CD4-positive, alpha-beta T cell (primary cell): ENCODE measurements around the gene CAPN2. TPM values are rescaled to one million over a fixed set of nuclear protein-coding genes. Genes with fewer than 3 reads are reported as not detected.

ENCODE experiments used
- ATAC-seq: fragments of 200-7000 bp; cut with Tn5 transposase; one replicate; pipeline ENCODE4 v1.10.0; 2022; ENCODE audit warnings: mild to moderate bottlenecking; ENCODE audit not compliant: poor library complexity
- CTCF ChIA-PET: fragments of 350-600 bp; sonication (Branson Sonifier 250); formaldehyde crosslinking; loops from one replicate; lab custom pipeline; 2021; ENCODE audit warnings: antibody characterized with exemption, inconsistent platforms; lab: Charles Lee
- POLR2A ChIA-PET: fragments of 350-600 bp; sonication (Branson Sonifier 250); formaldehyde crosslinking; loops from one replicate; lab custom pipeline; 2021; ENCODE audit warnings: antibody characterized with exemption, inconsistent platforms; lab: Charles Lee
- DNase-seq, 14 experiments: peaks; one replicate each; pipeline ENCODE4 v3.0.0-alpha.2; 2013 to 2020; ENCODE audit warnings: mixed read lengths in 2 of 14
- H3K27ac ChIP-seq, 2 donors: one replicate each; pipeline versions ENCODE4 v1.5.1 to v1.7.0; 2013; ENCODE audit warnings: low read length in 2 of 2, low read depth in 1 of 2, mild to moderate bottlenecking in 1 of 2
- H3K27me3 ChIP-seq, 2 experiments: 1 replicate in 1 of 2; 2 replicates in 1 of 2; pipeline versions ENCODE4 v1.6.1 to v1.7.0; 2013; ENCODE audit warnings: low read length in 2 of 2, control low read depth in 1 of 2, mild to moderate bottlenecking in 1 of 2, moderate library complexity in 1 of 2; ENCODE audit not compliant: insufficient read depth in 2 of 2, control insufficient read depth in 1 of 2
- H3K36me3 ChIP-seq: one replicate; pipeline ENCODE4 v1.6.1; 2013; ENCODE audit warnings: low read length, control low read depth; ENCODE audit not compliant: insufficient read depth
- H3K4me1 ChIP-seq: one replicate; pipeline ENCODE4 v1.6.1; 2013; ENCODE audit warnings: low read length, control low read depth; ENCODE audit not compliant: insufficient read depth
- H3K4me3 ChIP-seq: one replicate; pipeline ENCODE4 v1.5.1; 2013; ENCODE audit warnings: mild to moderate bottlenecking, low read length, moderate library complexity
- H3K9me3 ChIP-seq, 2 experiments: 1 replicate in 1 of 2; 2 replicates in 1 of 2; pipeline versions ENCODE4 v1.6.1 to v1.7.0; 2013; ENCODE audit warnings: low read length in 2 of 2, mild to moderate bottlenecking in 2 of 2, control low read depth in 1 of 2, moderate library complexity in 1 of 2; ENCODE audit not compliant: control insufficient read depth in 1 of 2, insufficient read depth in 1 of 2
- H3K27ac Mint-ChIP-seq: one replicate; pipeline ENCODE4 v1.8.0; 2020; ENCODE audit warnings: mixed read lengths
- H3K27me3 Mint-ChIP-seq: one replicate; pipeline ENCODE4 v1.8.0; 2021; ENCODE audit warnings: mixed read lengths
- H3K36me3 Mint-ChIP-seq: one replicate; pipeline ENCODE4 v1.8.0; 2021; ENCODE audit warnings: low read depth, mixed read lengths
- H3K4me1 Mint-ChIP-seq: one replicate; pipeline ENCODE4 v1.8.0; 2021; ENCODE audit warnings: low read depth, mixed read lengths
- H3K4me3 Mint-ChIP-seq: one replicate; pipeline ENCODE4 v1.8.0; 2020; ENCODE audit warnings: mild to moderate bottlenecking, mixed read lengths
- H3K9me3 Mint-ChIP-seq: one replicate; pipeline ENCODE4 v1.8.0; 2020; ENCODE audit warnings: mixed read lengths
- CTCF ChIP-seq: fragments of 200-600 bp; IDR thresholded peaks from one replicate; pipeline ENCODE4 v1.8.0; 2022; ENCODE audit warnings: antibody characterized with exemption, mild to moderate bottlenecking
- intact Hi-C, 2 experiments: fragments of 100-400 bp; cut with DNase I in 1 of 2; cut with micrococcal nuclease in 1 of 2; formaldehyde crosslinking; loops; one replicate each; pipeline versions ENCODE4 v1.15.1 to v1.9.0; 2023 to 2025; cut with DNase I, micrococcal nuclease
- total RNA-seq, 174 experiments: library from RNA in 2 of 174; stranded (reverse) in 2 of 174; gene quantifications; one replicate each; pipeline ENCODE4 v1.2.3 and lab custom pipeline; 2021 to 2026

The CAPN2 gene
- total RNA-seq, 2 experiments from 2014 or later, result 110 to 114 TPM

GRCh38 chr1:223765719-223766340 lies 53.5 kb downstream of the CAPN2 start:
- Mint-ChIP-seq H3K36me3 (peaks cover 85% of the 10 kb centered on the region), H3K9me3 (no peaks in the 10 kb centered on the region), H3K4me1 (no peaks in the 10 kb centered on the region), H3K27me3 (no peaks in the 10 kb centered on the region), H3K4me3 (no peak overlapping the region), H3K27ac (no peak overlapping the region)
- intact Hi-C loops, result no loop called here
- H3K27ac ChIP-seq, result no peak overlapping the region
- POLR2A ChIA-PET, result interaction anchor here (0.6 kb wide), 1 partner anchor 67 kb away, joined by 3 read pairs; no protein-coding TSS in a partner anchor
- no peaks in the 10 kb centered on the region for H3K9me3 ChIP-seq
- H3K4me1 ChIP-seq, result no peaks in the 10 kb centered on the region
- DNase-seq (no peak), ATAC-seq (no peak)
- H3K36me3 ChIP-seq, result peaks cover 72% of the 10 kb centered on the region
- no peaks in the 10 kb centered on the region for H3K27me3 ChIP-seq
- CTCF ChIA-PET, result interaction anchor here (2.7 kb wide), 1 partner anchor 17 kb away, joined by 7 read pairs; no protein-coding TSS in a partner anchor
- H3K4me3 ChIP-seq, result no peak overlapping the region
- no peak for TF ChIP-seq CTCF

GRCh38 chr1:223770621-223771315 lies 58.4 kb downstream of the CAPN2 start:
- ATAC-seq (no peak), DNase-seq (no peak)
- no peak for TF ChIP-seq CTCF
- ChIA-PET CTCF (no interaction called here), POLR2A (interaction anchor here (1.6 kb wide), 1 partner anchor 10 kb away, joined by 4 read pairs; no protein-coding TSS in a partner anchor)
- Histone ChIP-seq H3K9me3 (no peaks in the 10 kb centered on the region), H3K36me3 (peaks cover 68% of the 10 kb centered on the region), H3K4me3 (no peak overlapping the region), H3K27ac (no peak overlapping the region), H3K4me1 (peaks cover 3% of the 10 kb centered on the region), H3K27me3 (no peaks in the 10 kb centered on the region)
- Mint-ChIP-seq H3K36me3 (peaks cover 82% of the 10 kb centered on the region), H3K4me3 (no peak overlapping the region), H3K9me3 (no peaks in the 10 kb centered on the region), H3K27me3 (no peaks in the 10 kb centered on the region), H3K27ac (peak overlapping the region; percentile 62), H3K4me1 (peaks cover 3% of the 10 kb centered on the region)
- intact Hi-C loops, result no loop called here

- ChIA-PET CTCF (no interaction called here), POLR2A (interaction anchor here (1.6 kb wide), 1 partner anchor 10 kb away, joined by 4 read pairs; no protein-coding TSS in a partner anchor)
- no peaks in the 10 kb centered on the region for H3K9me3 Mint-ChIP-seq
- peaks cover 9% of the 10 kb centered on the region for H3K4me1 Mint-ChIP-seq
- Histone ChIP-seq H3K9me3 (no peaks in the 10 kb centered on the region), H3K27me3 (no peaks in the 10 kb centered on the region), H3K4me1 (peaks cover 9% of the 10 kb centered on the region), H3K36me3 (peaks cover 68% of the 10 kb centered on the region), H3K4me3 (no peak overlapping the region), H3K27ac (no peak overlapping the region)
- intact Hi-C loops, result no loop called here
- DNase-seq, result no peak
- no peaks in the 10 kb centered on the region for H3K27me3 Mint-ChIP-seq
- no peak for ATAC-seq
- H3K4me3 Mint-ChIP-seq, result no peak overlapping the region
- TF ChIP-seq CTCF, result no peak
- H3K36me3 Mint-ChIP-seq, result peaks cover 82% of the 10 kb centered on the region
- peak overlapping the region; percentile 62 for H3K27ac Mint-ChIP-seq
Measured at GRCh38 chr1:223771469-223771813, 59.1 kb downstream of the CAPN2 start.
